GM12864 (cell line): Measurements from ENCODE around the gene KIF6.

ENCODE experiments used
- DNase-seq: peaks from one replicate; pipeline ENCODE4 v3.0.0-alpha.2; 2011; ENCODE audit warnings: low read depth
- H3K4me3 ChIP-seq: 2 replicates; pipeline ENCODE4 v1.5.1; 2011; ENCODE audit warnings: mild to moderate bottlenecking, low read depth, low read length, control low read depth
- TF ChIP-seq, protein P1 (sequence below): IDR thresholded peaks from 2 replicates; pipeline ENCODE4 v1.5.1; 2011; ENCODE audit warnings: low read depth, mild to moderate bottlenecking, moderate library complexity, low read length, control low read depth, inconsistent platforms; ENCODE audit errors: missing control alignments

The KIF6 gene

DNA sequence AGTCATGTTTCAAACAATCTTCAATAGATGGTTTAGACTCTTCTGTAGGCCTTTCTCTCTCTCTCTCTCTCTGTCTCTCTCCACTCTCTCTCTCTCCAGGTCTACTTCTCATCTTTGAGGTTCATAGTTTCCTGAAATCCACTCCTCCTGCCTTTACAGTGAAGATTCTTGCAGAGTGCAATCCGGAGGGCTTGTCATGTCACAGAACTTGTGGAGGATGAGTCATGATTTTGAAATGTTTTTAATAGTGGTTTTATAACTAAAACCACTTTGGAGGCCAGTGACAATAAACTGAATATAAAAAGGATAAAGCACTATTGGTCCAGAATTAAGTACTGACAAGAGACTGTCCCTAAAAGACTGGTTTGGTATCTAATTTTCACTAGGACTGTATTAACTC lies 156.3 kb downstream of the KIF6 start:
- no peak for DNase-seq
- no peak overlapping the region for H3K4me3 ChIP-seq
- TF ChIP-seq, protein P1, sequence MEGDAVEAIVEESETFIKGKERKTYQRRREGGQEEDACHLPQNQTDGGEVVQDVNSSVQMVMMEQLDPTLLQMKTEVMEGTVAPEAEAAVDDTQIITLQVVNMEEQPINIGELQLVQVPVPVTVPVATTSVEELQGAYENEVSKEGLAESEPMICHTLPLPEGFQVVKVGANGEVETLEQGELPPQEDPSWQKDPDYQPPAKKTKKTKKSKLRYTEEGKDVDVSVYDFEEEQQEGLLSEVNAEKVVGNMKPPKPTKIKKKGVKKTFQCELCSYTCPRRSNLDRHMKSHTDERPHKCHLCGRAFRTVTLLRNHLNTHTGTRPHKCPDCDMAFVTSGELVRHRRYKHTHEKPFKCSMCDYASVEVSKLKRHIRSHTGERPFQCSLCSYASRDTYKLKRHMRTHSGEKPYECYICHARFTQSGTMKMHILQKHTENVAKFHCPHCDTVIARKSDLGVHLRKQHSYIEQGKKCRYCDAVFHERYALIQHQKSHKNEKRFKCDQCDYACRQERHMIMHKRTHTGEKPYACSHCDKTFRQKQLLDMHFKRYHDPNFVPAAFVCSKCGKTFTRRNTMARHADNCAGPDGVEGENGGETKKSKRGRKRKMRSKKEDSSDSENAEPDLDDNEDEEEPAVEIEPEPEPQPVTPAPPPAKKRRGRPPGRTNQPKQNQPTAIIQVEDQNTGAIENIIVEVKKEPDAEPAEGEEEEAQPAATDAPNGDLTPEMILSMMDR, result no peak

DNA sequence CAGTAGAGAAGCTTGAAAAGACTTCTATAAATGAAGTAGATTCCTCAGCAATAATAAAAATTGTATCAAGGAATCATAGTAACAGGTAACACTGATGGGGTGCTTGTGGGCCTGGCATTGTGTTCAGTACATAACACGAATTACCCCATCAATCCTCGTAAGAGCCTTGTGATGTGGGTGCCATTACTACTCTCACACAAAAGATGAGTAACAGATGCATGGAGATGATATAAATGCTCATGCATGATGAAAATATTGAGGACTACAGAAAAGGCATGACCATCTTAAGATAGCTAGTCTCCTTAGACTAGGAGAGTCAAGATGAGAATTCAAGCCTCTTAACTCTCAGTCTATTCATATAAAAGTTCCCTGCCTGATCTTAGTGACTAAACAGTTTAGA lies 158.1 kb downstream of the KIF6 start:
- no peak overlapping the region for H3K4me3 ChIP-seq
- TF ChIP-seq, protein P1, result no peak
- no peak for DNase-seq

DNA sequence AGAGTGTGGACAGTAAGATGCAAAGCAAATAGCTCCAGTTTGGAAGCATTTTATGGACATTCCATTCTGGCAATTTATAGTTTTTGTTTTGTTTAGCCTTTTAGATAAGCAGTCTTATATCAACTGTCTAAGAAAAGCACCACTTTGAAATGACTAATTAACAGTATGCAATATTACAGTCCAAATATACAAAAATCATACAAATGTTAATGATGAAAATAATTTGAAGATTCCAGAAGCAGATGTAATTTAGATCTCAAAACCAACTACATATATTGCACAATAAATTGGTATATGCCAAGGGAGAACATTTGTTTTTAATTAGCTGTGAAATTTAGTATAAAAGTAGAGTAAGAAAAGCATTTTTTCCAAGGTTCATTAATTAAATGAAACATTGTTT lies 158.8 kb downstream of the KIF6 start:
- H3K4me3 ChIP-seq, result no peak overlapping the region

DNA sequence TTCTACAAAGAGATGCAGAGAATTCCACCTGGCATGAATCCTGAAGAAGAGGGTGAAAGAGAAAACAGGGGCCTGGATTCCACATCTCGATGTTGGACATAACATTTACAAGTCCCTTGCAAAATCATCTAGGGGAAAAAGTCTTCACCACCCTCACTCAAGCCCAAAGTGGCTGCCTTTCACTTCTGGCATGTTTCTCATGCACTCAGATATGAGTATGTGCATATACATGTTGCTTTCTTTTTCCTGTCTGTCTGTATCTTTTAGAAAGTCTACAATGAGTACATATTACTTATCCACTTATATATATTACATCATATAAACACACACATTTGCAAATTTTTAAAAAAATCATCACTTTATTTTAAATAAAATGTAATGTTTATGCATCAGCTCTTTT lies 159.3 kb downstream of the KIF6 start:
- TF ChIP-seq, protein P1, result no peak
- DNase-seq, result no peak
- no peak overlapping the region for H3K4me3 ChIP-seq

More for the DNA sequence above, 158.8 kb downstream of the KIF6 start:
- DNase-seq, result no peak
- TF ChIP-seq, protein P1, result no peak

DNA sequence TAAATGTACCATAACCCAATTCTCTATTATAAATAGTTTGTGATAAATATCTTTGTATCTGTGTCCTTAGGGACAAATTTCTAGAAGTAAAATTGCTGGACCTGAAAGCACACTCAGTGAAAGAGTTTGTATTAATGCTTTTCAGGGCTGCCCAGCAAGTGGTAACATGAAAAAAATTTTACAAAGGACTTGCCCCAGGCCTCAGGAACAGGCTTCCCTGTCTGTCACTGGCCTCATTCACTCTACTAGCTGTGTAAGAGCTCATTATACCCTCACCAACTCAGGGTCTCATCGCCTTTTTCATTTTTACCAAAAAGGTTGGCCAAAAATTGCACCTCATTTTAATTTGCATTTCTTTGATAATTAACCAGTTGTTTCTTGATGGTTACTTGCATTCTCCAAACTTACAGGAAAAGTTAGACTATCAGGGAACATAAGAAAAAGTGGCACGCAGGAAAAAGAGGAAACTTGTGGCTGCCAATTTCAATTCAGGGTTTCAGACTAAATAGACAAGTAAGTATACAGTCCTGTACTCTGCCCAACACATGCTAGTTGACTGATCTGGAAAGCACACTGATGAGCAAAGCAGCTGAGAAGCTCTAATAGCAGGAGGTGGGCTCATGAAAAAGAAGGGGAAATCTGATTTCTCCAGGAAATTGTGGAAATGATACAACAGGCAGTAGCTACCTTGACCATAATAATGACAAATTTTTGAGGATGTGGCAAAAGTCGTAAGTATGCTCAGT lies 161.5 kb downstream of the KIF6 start:
- no peak for DNase-seq
- no peak overlapping the region for H3K4me3 ChIP-seq
- TF ChIP-seq, protein P1, result no peak

DNA sequence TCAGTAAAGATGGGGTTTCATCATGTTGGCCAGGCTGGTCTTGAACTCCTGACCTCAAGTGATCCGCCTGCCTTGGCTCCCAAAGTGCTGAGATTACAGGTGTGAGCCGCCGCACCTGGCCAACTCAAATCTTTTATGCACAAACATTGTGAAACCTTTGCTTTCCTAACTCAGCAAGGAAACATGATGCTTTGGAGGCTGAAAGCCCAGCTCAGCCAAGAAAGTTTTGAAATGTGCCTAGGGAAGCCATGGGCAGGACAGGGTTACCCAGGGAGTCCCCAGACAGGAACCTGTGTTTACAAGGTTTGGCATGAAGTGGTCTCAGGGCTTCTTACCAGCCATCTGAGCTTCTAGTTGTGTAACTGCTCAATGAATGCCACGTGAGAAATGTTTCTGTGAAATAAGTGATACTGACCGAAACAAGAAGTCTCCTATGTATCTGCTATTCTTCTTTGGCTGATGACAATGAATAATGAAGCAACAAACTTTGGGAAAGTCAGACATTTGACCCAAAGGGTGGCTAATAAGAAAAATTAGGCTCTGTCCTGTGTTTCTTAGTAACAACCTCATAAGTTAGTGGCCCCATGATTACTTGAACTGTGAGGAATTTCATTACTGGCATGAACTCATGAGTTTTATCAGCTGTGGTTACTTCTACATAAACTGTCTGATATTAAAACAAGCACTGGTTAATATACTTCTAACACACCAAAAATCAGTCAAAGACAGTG lies 163.5 kb downstream of the KIF6 start:
- TF ChIP-seq, protein P1, result no peak

DNA sequence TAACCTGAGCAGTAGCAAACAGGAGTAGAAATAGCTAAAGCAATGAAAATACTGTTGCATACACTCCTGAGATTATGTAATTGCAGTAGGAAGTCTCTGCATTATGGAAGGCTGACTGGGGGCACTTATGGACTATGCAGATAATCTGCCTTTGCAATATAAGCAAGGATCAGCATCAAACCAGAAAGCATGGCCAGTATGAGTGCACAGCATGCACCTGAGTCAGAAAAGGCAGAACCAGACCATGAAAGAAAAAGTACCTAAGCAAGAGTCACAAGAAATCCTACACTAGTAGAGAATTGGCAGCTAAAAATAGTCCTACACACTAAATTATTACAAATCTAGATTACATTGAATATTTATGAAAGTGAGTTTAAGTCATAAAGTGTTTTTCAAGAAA lies 164.3 kb downstream of the KIF6 start:
- no peak overlapping the region for H3K4me3 ChIP-seq
- DNase-seq, result no peak
- TF ChIP-seq, protein P1, result no peak

More for the DNA sequence above, 163.5 kb downstream of the KIF6 start:
- DNase-seq, result no peak
- H3K4me3 ChIP-seq, result no peak overlapping the region
